B cell (primary cell): ENCODE measurements around the gene PUDP.

Experiments
- EZH2 ChIP-seq: IDR thresholded peaks from 2 replicates; pipeline ENCODE4 v1.6.1; 2012; ENCODE audit warnings: borderline replicate concordance, low read depth, mild to moderate bottlenecking, moderate library complexity, low read length; ENCODE audit not compliant: insufficient read depth, poor library complexity, severe bottlenecking
- TF ChIP-seq, protein P1 (sequence below): fragments of 200-600 bp; IDR thresholded peaks from one replicate; pipeline ENCODE4 v1.8.0; 2022; ENCODE audit warnings: antibody characterized with exemption, mild to moderate bottlenecking

DNA sequence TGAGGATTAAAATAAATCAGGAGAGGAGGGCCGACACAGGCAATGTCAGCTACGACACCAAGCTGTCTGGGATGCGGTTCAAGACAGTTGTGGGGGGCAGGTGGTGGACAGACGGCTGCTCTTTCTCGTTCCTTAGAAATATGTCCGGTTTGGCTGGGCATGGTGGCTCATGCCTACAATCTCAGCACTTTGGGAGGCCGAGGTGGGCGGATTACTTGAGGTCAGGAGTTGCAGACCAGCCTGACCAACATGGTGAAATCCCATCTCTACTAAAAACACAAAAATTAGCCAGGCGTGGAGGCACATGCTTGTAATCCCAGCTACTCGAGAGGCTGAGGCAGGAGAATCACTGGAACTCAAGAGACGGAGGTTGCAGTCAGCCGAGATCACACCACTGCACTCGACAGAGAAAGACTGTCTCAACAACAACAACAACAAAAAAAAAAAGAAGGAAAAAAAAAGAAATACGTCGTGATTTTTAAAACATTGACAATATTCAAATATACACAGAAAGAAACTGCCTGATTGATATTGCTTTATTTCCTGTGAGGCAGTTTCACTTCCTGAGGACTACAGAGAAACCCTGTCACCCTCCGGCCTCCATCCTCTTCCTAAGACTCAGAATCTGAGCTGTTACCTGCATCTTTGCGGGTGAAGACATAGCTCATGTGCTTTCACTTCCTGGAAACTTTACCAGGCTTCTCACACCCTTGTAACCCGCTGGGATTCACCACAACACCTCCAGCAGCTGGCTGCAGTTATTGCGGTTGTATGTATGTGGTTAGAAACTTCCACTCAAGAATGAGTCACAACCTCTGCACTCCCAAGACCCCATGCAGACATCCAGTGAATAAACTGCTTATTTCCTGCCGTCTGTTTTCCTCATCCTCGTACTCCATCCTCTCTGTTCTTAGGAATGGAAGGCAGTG, 64.2 kb downstream of the PUDP start:
- TF ChIP-seq, protein P1, sequence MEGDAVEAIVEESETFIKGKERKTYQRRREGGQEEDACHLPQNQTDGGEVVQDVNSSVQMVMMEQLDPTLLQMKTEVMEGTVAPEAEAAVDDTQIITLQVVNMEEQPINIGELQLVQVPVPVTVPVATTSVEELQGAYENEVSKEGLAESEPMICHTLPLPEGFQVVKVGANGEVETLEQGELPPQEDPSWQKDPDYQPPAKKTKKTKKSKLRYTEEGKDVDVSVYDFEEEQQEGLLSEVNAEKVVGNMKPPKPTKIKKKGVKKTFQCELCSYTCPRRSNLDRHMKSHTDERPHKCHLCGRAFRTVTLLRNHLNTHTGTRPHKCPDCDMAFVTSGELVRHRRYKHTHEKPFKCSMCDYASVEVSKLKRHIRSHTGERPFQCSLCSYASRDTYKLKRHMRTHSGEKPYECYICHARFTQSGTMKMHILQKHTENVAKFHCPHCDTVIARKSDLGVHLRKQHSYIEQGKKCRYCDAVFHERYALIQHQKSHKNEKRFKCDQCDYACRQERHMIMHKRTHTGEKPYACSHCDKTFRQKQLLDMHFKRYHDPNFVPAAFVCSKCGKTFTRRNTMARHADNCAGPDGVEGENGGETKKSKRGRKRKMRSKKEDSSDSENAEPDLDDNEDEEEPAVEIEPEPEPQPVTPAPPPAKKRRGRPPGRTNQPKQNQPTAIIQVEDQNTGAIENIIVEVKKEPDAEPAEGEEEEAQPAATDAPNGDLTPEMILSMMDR: no peak
- TF ChIP-seq EZH2: no peak
